DOHH2 (cell line): ENCODE measurements around the gene PANX2.
"Not testable (repeated sequence)": the region's sequence is repeated elsewhere in the genome, so short reads cannot be mapped to it uniquely, and the experiment has no call there.

Experiments
- H3F3A ChIP-seq: fragments of 200-600 bp; sonication (generic), shearing (Covaris generic); 2 replicates; pipeline ENCODE4 v1.6.0; 2016; ENCODE audit warnings: antibody characterized with exemption, mild to moderate bottlenecking; ENCODE audit not compliant: control insufficient read depth, insufficient read depth
- H3K27ac ChIP-seq: fragments of 200-600 bp; sonication (generic); 2 replicates; pipeline ENCODE4 v1.5.1; 2014; ENCODE audit warnings: low read depth, mild to moderate bottlenecking, low read length, moderate library complexity
- H3K27me3 ChIP-seq: fragments of 200-600 bp; sonication (generic); 2 replicates; pipeline ENCODE4 v1.6.1; 2014; ENCODE audit warnings: mild to moderate bottlenecking, low read length, mixed read lengths; ENCODE audit not compliant: control insufficient read depth
- H3K36me3 ChIP-seq: fragments of 200-600 bp; sonication (generic); 2 replicates; pipeline ENCODE4 v1.6.1; 2014; ENCODE audit warnings: mild to moderate bottlenecking, low read length, moderate library complexity, mixed read lengths; ENCODE audit not compliant: control insufficient read depth
- H3K4me1 ChIP-seq: fragments of 200-600 bp; sonication (generic); 2 replicates; pipeline ENCODE4 v1.6.1; 2014; ENCODE audit warnings: mild to moderate bottlenecking, low read length, mixed read lengths; ENCODE audit not compliant: control insufficient read depth
- H3K4me2 ChIP-seq: fragments of 200-600 bp; sonication (generic); 2 replicates; pipeline ENCODE4 v1.6.0; 2014; ENCODE audit warnings: mild to moderate bottlenecking, low read length, moderate library complexity
- H3K4me3 ChIP-seq: fragments of 200-600 bp; sonication (generic); 2 replicates; pipeline ENCODE4 v1.5.1; 2014; ENCODE audit warnings: mild to moderate bottlenecking, low read length, mixed read lengths
- H3K79me2 ChIP-seq: fragments of 200-600 bp; sonication (generic); 2 replicates; pipeline ENCODE4 v1.6.1; 2014; ENCODE audit warnings: mild to moderate bottlenecking, low read length, mixed read lengths; ENCODE audit not compliant: control insufficient read depth
- H3K9me2 ChIP-seq: fragments of 200-600 bp; sonication (generic); replicated peaks from 2 replicates; pipeline ENCODE4 v1.6.1; 2014; ENCODE audit warnings: mild to moderate bottlenecking, low read length, mixed read lengths; ENCODE audit not compliant: control insufficient read depth
- H3K9me3 ChIP-seq: fragments of 200-600 bp; sonication (generic); 2 replicates; pipeline ENCODE4 v1.6.1; 2014; ENCODE audit warnings: antibody characterized with exemption, low read length, mixed read lengths; ENCODE audit not compliant: control insufficient read depth, insufficient read depth
- H4K20me1 ChIP-seq: fragments of 200-600 bp; sonication (generic); 2 replicates; pipeline ENCODE4 v1.6.0; 2014; ENCODE audit warnings: low read depth, mild to moderate bottlenecking, antibody characterized with exemption, low read length, moderate library complexity; ENCODE audit not compliant: control insufficient read depth, insufficient read depth
- EZH2phosphoT487 ChIP-seq: fragments of 200-600 bp; sonication (generic); IDR thresholded peaks from 2 replicates; pipeline ENCODE4 v1.6.1; 2017; ENCODE audit warnings: borderline replicate concordance, mild to moderate bottlenecking, antibody characterized with exemption, low read length, moderate library complexity, mixed read lengths
- TF ChIP-seq, protein P1 (sequence below): fragments of 200-600 bp; sonication (generic); IDR thresholded peaks from one replicate; pipeline ENCODE4 v1.5.1; 2014; ENCODE audit warnings: antibody characterized with exemption, mild to moderate bottlenecking, low read depth, low read length; ENCODE audit not compliant: poor library complexity, severe bottlenecking

Gene PANX2

DNA sequence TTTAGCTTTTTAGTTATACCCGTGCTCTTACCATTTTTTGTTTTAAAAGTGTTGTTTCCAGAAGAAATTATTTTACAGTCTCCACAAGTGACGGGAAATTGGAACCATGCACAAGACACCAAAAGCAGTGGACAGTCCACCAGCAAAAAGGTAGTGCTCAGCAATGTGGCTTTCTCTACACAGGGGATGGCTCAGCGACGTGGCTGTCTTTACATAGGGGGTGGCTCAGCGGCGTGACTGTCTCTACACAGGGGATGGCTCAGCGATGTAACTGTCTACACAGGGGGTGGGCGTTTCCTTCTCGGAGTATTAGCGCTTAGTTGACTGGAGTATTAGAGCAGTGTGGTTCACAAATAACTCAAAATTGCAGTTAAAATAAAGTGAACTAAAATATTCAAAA, 36.0 kb upstream of the PANX2 start:
- peaks cover 15% of the 10 kb centered on the region for H3K27me3 ChIP-seq
- no peaks in the 10 kb centered on the region for H3K9me2 ChIP-seq
- no peaks in the 10 kb centered on the region for H3K9me3 ChIP-seq
- no peaks in the 10 kb centered on the region for H3K4me1 ChIP-seq
- no peak for TF ChIP-seq EZH2phosphoT487
- TF ChIP-seq, protein P1, sequence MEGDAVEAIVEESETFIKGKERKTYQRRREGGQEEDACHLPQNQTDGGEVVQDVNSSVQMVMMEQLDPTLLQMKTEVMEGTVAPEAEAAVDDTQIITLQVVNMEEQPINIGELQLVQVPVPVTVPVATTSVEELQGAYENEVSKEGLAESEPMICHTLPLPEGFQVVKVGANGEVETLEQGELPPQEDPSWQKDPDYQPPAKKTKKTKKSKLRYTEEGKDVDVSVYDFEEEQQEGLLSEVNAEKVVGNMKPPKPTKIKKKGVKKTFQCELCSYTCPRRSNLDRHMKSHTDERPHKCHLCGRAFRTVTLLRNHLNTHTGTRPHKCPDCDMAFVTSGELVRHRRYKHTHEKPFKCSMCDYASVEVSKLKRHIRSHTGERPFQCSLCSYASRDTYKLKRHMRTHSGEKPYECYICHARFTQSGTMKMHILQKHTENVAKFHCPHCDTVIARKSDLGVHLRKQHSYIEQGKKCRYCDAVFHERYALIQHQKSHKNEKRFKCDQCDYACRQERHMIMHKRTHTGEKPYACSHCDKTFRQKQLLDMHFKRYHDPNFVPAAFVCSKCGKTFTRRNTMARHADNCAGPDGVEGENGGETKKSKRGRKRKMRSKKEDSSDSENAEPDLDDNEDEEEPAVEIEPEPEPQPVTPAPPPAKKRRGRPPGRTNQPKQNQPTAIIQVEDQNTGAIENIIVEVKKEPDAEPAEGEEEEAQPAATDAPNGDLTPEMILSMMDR: no peak
- no peaks in the 10 kb centered on the region for H3K79me2 ChIP-seq
- H3K27ac ChIP-seq: no peak overlapping the region
- no peak overlapping the region for H3K4me3 ChIP-seq
- no peaks in the 10 kb centered on the region for H3K36me3 ChIP-seq
- no peak overlapping the region for H3K4me2 ChIP-seq
- H4K20me1 ChIP-seq: no peaks in the 10 kb centered on the region
- no peaks in the 10 kb centered on the region for H3F3A ChIP-seq

DNA sequence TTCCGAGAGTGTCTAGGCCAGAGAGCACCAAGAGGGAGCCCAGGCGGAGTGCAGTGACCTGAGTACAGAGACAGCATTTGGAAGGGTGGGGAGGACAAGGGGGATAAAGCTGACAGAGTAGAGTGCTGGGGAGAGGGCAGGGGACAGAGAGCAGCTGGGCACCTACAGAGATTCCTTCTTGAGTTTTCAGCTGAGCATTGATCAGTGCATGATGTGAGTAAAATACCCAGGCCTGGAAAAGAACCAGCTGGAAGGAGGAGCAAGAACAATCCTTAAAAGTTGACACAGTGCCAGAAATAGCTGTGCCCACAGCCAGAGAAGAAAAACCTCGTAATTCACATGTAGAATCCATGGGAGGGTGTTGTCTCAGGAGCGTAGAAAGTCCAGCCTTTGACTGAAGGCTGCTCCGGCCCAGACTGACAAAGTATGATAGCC, 33.9 kb upstream of the PANX2 start:
- Histone ChIP-seq H3K4me1 (no peaks in the 10 kb centered on the region), H3K4me2 (no peak overlapping the region), H3F3A (no peaks in the 10 kb centered on the region), H3K27me3 (peaks cover 14% of the 10 kb centered on the region), H3K4me3 (no peak overlapping the region), H3K36me3 (no peaks in the 10 kb centered on the region), H4K20me1 (no peaks in the 10 kb centered on the region), H3K27ac (no peak overlapping the region), H3K79me2 (no peaks in the 10 kb centered on the region), H3K9me2 (no peaks in the 10 kb centered on the region), H3K9me3 (no peaks in the 10 kb centered on the region)
- TF ChIP-seq, protein P1: no peak
- TF ChIP-seq EZH2phosphoT487: no peak

DNA sequence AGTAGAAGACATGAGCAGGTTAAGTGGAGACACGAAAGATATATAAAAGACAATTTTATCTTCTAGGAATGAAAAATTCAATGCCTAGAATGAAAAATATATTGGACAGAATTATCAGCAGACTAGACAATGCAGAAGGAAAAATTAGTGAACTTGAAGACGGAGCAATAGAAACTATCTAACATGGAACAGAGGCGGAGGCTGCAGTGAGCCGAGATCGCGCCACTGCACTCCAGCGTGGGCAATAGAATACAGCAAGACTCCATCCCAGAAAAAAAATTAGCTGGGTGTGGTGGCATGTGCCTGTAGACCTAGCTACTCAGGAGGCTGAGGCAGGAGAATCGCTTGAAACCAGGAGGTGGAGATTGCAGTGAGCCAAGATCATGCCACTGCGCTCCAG, 33.3 kb upstream of the PANX2 start:
- H3K79me2 ChIP-seq, H4K20me1 ChIP-seq, H3F3A ChIP-seq, H3K9me2 ChIP-seq, H3K9me3 ChIP-seq, H3K27ac ChIP-seq, H3K36me3 ChIP-seq, H3K4me1 ChIP-seq, H3K4me3 ChIP-seq, H3K4me2 ChIP-seq: not testable (repeated sequence)
- H3K27me3 ChIP-seq: peaks cover 10% of the 10 kb centered on the region

DNA sequence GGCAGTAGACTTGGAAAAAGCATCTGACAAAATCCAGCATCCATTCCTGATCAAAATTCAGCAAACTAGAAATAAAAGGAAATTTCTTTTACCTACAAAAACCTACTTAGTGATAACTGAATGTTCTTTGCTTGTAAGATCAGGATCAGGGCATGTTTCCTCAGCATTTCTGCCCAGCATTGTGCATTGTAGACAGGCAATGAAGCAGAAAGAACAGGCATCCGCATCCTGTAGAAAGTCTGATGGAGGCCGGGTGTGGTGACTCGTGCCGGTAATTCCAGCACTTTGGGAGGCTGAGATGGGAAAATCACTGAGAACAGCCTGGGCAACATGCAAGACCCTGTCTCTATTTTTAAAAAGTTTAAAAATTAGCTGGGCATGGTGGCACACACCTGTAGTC, 32.5 kb upstream of the PANX2 start:
- no peak overlapping the region for H3K4me3 ChIP-seq
- H3K36me3 ChIP-seq: no peaks in the 10 kb centered on the region
- H3K4me2 ChIP-seq: no peak overlapping the region
- no peaks in the 10 kb centered on the region for H3K79me2 ChIP-seq
- H3K27ac ChIP-seq: no peak overlapping the region
- no peaks in the 10 kb centered on the region for H3K9me2 ChIP-seq
- H3F3A ChIP-seq: no peaks in the 10 kb centered on the region
- no peaks in the 10 kb centered on the region for H3K9me3 ChIP-seq
- no peaks in the 10 kb centered on the region for H3K4me1 ChIP-seq
- H4K20me1 ChIP-seq: no peaks in the 10 kb centered on the region
- H3K27me3 ChIP-seq: peaks cover 11% of the 10 kb centered on the region
- TF ChIP-seq EZH2phosphoT487: no peak
- TF ChIP-seq, protein P1: no peak
